Activated CD4-positive, alpha-beta T cell treated with anti-CD3 and anti-CD28 coated beads, Interleukin-2, amount 10 ng/mL, durations not matched to agents 24 days and 14 days (primary cell): ENCODE data around the gene TUFT1. TPM values are rescaled to one million over a fixed set of nuclear protein-coding genes. Genes with fewer than 3 reads are reported as not detected.

Experiments used
- total RNA-seq: library from RNA; stranded (reverse); gene quantifications from 2 replicates; pipeline ENCODE4 v1.2.3, GENCODE V29; 2022

Gene TUFT1
- total RNA-seq, 1 donor from 2014 or later = 1.7 TPM

Other genes starting within 250 kb of the TUFT1 start
- gene PI4KB, start 212.9 kb upstream of the TUFT1 start, total RNA-seq = 57.1 and 59.2 TPM in 2 replicates
- 69.2 and 73.1 TPM in 2 replicates for gene RFX5, start 193.1 kb upstream of the TUFT1 start, total RNA-seq
- not detected in 2 replicates for gene SELENBP1, start 167.6 kb upstream of the TUFT1 start, total RNA-seq
- gene PSMB4, start 140.7 kb upstream of the TUFT1 start, total RNA-seq = 452 and 456 TPM in 2 replicates
- gene POGZ, start 80.8 kb upstream of the TUFT1 start, total RNA-seq = 82.6 and 86.5 TPM in 2 replicates
- gene CGN, start 28.9 kb upstream of the TUFT1 start, total RNA-seq = 0.07 and 0.28 TPM in 2 replicates
- 31.6 and 33.1 TPM in 2 replicates for gene SNX27, start 71.7 kb downstream of the TUFT1 start, total RNA-seq
- gene CELF3, start 176.5 kb downstream of the TUFT1 start, total RNA-seq = not detected in 2 replicates
- not detected in 2 replicates for gene RIIAD1, start 181.2 kb downstream of the TUFT1 start, total RNA-seq
- 136 TPM in 2 replicates for gene MRPL9, start 223.2 kb downstream of the TUFT1 start, total RNA-seq